ENCODE results near the gene ACSM6. TPM values are rescaled to one million over a fixed set of nuclear protein-coding genes. Genes with fewer than 3 reads are reported as not detected.

The ACSM6 gene
- total and polyA plus RNA-seq, 2 of the 8 experiments (the other 6 are each of a cell fraction or from before 2014, with no cell fraction given), result 0.33 TPM; not detected in 1

DNA sequence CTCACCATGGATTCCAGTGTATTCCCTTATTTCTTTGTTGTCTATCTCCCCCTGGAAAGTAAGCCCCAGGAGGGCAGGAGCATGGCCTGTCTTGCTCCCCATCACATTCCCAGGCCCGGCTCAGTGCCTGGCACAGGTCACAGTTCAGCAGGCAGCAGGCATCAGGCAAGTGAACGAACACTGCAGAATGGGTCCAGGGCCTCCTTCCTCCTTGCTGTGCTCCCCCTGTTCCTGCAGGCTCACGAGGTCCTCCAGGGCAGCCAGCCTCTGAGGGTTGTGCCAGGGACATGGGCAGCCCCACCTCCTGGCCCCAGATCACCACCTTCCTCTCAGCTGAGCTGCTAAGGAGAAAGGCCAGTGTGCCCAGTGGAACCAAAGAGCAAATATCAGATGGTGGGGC lies 55.0 kb downstream of the ACSM6 start:
- Histone ChIP-seq H3K4me3 (ENCODE audit: extremely low read depth in 1 of 4, insufficient read depth in 2 of 4, low read depth in 3 of 4, low read length in 4 of 4) (no peak overlapping the region), H2BK120ac (replicated peaks; ENCODE audit: low read depth, low read length) (no peak overlapping the region), H4K5ac (ENCODE audit: insufficient read length, low read depth, low read length) (no peak overlapping the region), H3K23ac (ENCODE audit: insufficient read length) (no peak overlapping the region), H3K14ac (ENCODE audit: insufficient read length) (no peak overlapping the region), H3K36me3 (ENCODE audit: control insufficient read depth in 2 of 4, insufficient read depth in 4 of 4, low read length in 3 of 4) (peaks cover 5 to 25% (median 17%) of the 10 kb centered on the region in 4 experiments), H3K79me2 (ENCODE audit: control insufficient read depth in 1 of 2, insufficient read depth in 2 of 2, low read length in 2 of 2) (peaks cover 0 to 29% of the 10 kb centered on the region in 2 experiments; a peak in 2 of 4 replicates), H3K4me1 (replicated peaks in 1 of 4; ENCODE audit: control insufficient read depth in 3 of 4, insufficient read depth in 4 of 4, low read length in 3 of 4) (peaks cover 0 to 11% (median 2%) of the 10 kb centered on the region in 4 experiments; a peak in 4 of 7 replicates), H3K9ac (replicated peaks in 1 of 4; ENCODE audit: extremely low read depth in 1 of 4, low read depth in 3 of 4, low read length in 3 of 4) (no peak overlapping the region), H3K4ac (replicated peaks; ENCODE audit: insufficient read length, low read depth, low read length) (no peak overlapping the region), H2BK15ac (ENCODE audit: low read length) (0 out of 2 replicates have a peak overlapping the region, but pooled peaks have one; percentile 6), H3K23me2 (ENCODE audit: low read depth, low read length) (no peaks in the 10 kb centered on the region), H4K20me1 (replicated peaks in 1 of 2; ENCODE audit: control insufficient read depth in 1 of 2, insufficient read depth in 2 of 2, low read length in 2 of 2) (no peaks in the 10 kb centered on the region), H4K8ac (ENCODE audit: extremely low read depth, insufficient read depth, low read length) (no peak overlapping the region), H2AK5ac (ENCODE audit: low read depth, low read length) (0 out of 2 replicates have a peak overlapping the region, but pooled peaks have one; percentile 33), H2AFZ (ENCODE audit: low read length) (no peak overlapping the region), H3K56ac (replicated peaks; ENCODE audit: insufficient read length, low read depth, low read length) (no peak overlapping the region), H3K79me1 (ENCODE audit: low read depth, low read length) (peaks cover 4% of the 10 kb centered on the region; the same call in 1 of the 2 replicates), H4K91ac (replicated peaks; ENCODE audit: insufficient read length, low read length) (peak overlapping the region; percentile 12), H3K18ac (ENCODE audit: extremely low read depth, low read length) (no peak overlapping the region), H2BK5ac (ENCODE audit: low read depth, low read length) (peak overlapping the region; percentile 71), H3K27me3 (replicated peaks in 1 of 4; ENCODE audit: control insufficient read depth in 3 of 4, extremely low read depth in 1 of 4, insufficient read depth in 3 of 4, low read length in 3 of 4) (no peaks in the 10 kb centered on the region), H2BK20ac (ENCODE audit: low read length) (no peak overlapping the region), H3K27ac (ENCODE audit: low read depth, low read length) (no peak overlapping the region), H2BK12ac (ENCODE audit: low read depth, low read length) (no peak overlapping the region; the same call in 1 of the 2 replicates), H3K9me3 (ENCODE audit: insufficient read depth in 2 of 2, low read depth in 1 of 2, low read length in 1 of 2) (no peaks in the 10 kb centered on the region), H3K4me2 (ENCODE audit: insufficient read depth in 1 of 2, low read depth in 2 of 2, low read length in 2 of 2) (no peak overlapping the region)
- ChIA-PET CTCF (ENCODE audit: partially characterized antibody) (interaction anchor here (0.8 to 1.5 kb wide), 11 partner anchors 9 to 126 kb away, joined by 3 to 5 read pairs (median 3); no protein-coding TSS in a partner anchor), POLR2A (ENCODE audit: partially characterized antibody) (no interaction called here)
- DNase-seq (ENCODE audit: low read depth in 1 of 2, low spot score in 2 of 2) (peak in 1 of 2 experiments; percentile 38), FAIRE-seq (no peak)
- no peak for TF ChIP-seq NRF1 (IDR thresholded peaks at IDR 0.05; ENCODE audit: low read depth, low read length)
- no peak for TF ChIP-seq ZNF274 (IDR thresholded peaks at IDR 0.05; ENCODE audit: borderline replicate concordance, extremely low read depth, low read length)
- 87% methylated on average over 3 of the region's 3 CpGs; no CpG with 5 or more reads in 1 of the 2 experiments for WGBS, 2 experiments (ENCODE audit: extremely low coverage in 1 of 2, insufficient coverage in 1 of 2, insufficient read length in 1 of 2, insufficient replicate concordance in 2 of 2, low coverage in 1 of 2, low lambda C conversion rate in 2 of 2, missing lambda C conversion rate in 1 of 2)

Measured in H1 (cell line).